ENCODE results near the gene TXNL4A.

DNA sequence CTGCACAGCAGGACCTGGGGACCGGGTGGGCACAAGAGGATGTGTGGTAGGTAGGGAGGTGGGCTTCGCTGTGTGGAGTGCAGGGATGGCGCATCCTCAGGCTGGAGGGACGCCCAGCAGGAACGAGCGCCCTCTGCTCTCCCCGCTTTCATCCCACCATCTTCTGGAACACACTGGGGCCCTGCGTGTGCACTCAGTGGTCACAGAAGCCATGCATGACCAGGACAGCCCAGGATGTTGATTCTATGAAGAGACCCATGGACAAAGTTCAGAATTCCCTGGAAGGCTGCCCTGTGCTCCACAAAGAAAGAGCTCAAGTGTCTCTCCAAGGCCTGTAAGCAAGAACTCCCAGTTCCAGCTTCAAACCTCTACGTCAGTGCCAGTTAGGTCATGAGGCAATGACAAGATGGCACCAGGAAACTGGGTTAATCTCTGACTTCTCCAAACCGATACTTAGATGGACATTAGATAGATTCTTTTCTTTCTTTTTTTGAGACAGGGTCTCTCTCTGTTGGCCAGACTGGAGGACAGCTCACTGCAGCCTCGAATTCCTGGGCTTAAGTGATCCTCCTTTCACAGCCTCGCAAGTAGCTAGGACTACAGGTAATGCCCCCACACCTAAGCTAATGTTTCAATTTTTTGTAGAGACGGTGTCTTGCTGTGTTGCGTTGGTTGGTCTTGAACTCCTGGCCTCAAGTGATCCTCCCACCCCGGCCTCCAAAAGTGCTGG, 40.3 kb downstream of the TXNL4A start:
- no peak for TF ChIP-seq POLR2A (IDR thresholded peaks at IDR 0.05)
- TF ChIP-seq, protein P1, sequence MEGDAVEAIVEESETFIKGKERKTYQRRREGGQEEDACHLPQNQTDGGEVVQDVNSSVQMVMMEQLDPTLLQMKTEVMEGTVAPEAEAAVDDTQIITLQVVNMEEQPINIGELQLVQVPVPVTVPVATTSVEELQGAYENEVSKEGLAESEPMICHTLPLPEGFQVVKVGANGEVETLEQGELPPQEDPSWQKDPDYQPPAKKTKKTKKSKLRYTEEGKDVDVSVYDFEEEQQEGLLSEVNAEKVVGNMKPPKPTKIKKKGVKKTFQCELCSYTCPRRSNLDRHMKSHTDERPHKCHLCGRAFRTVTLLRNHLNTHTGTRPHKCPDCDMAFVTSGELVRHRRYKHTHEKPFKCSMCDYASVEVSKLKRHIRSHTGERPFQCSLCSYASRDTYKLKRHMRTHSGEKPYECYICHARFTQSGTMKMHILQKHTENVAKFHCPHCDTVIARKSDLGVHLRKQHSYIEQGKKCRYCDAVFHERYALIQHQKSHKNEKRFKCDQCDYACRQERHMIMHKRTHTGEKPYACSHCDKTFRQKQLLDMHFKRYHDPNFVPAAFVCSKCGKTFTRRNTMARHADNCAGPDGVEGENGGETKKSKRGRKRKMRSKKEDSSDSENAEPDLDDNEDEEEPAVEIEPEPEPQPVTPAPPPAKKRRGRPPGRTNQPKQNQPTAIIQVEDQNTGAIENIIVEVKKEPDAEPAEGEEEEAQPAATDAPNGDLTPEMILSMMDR (IDR thresholded peaks at IDR 0.05) = no peak

All from right lobe of liver (tissue), 4 donors.